Stomach (tissue), 4 donors: ENCODE results near the gene ABCB8.

Experiments
- CTCF ChIP-seq, 7 experiments: fragments of 450-650 bp in 4 of 7; fragments of 200-600 bp in 3 of 7; sonication (generic) in 3 of 7; IDR thresholded peaks; one replicate each; pipeline ENCODE4 v1.5.1; 2016 to 2019; ENCODE audit warnings: antibody characterized with exemption in 7 of 7, control low read depth in 2 of 7, mild to moderate bottlenecking in 1 of 7
- EP300 ChIP-seq: sonication (generic); formaldehyde crosslinking; IDR thresholded peaks from one replicate; pipeline ENCODE4 v1.6.1; 2017; ENCODE audit warnings: antibody characterized with exemption
- POLR2A ChIP-seq, 4 donors: fragments of 450-650 bp; IDR thresholded peaks; one replicate each; pipeline ENCODE4 v1.6.1; 2016; ENCODE audit warnings: antibody characterized with exemption in 4 of 4, control low read depth in 2 of 4, mild to moderate bottlenecking in 1 of 4, moderate library complexity in 1 of 4
- POLR2AphosphoS5 ChIP-seq, 3 donors: sonication (generic); formaldehyde crosslinking; IDR thresholded peaks; one replicate each; pipeline ENCODE4 v1.6.1; 2016; ENCODE audit warnings: antibody characterized with exemption in 3 of 3

- TF ChIP-seq CTCF (IDR thresholded peaks at IDR 0.05) (no peak), POLR2A (IDR thresholded peaks at IDR 0.05) (no peak), EP300 (no peak), POLR2AphosphoS5 (IDR thresholded peaks at IDR 0.05) (no peak)
Observed at GRCh38 chr7:151028948-151029501, 775 bp downstream of the ABCB8 start.
